ENCODE results near the gene LRP4.

LRP4 gene

GRCh38 chr11:46899501-46900025 lies 18.8 kb downstream of the LRP4 start:
- no peak for TF ChIP-seq CTCF (IDR thresholded peaks at IDR 0.05; ENCODE audit: extremely low read depth, missing control alignments)
- no peak for DNase-seq (ENCODE audit: low spot score)

GRCh38 chr11:46898396-46899095 lies 19.8 kb downstream of the LRP4 start:
- DNase-seq (ENCODE audit: low spot score) = no peak
- no peak for TF ChIP-seq CTCF (IDR thresholded peaks at IDR 0.05; ENCODE audit: extremely low read depth, missing control alignments)

- peak; percentile 15 for TF ChIP-seq CTCF (IDR thresholded peaks at IDR 0.05; ENCODE audit: extremely low read depth, missing control alignments)
- peak; percentile 63 for DNase-seq (ENCODE audit: low spot score)
Measured at GRCh38 chr11:46896719-46897406, 21.5 kb downstream of the LRP4 start.

- DNase-seq (ENCODE audit: low spot score) = no peak
- TF ChIP-seq CTCF (IDR thresholded peaks at IDR 0.05; ENCODE audit: extremely low read depth, missing control alignments) = no peak
Measured at GRCh38 chr11:46895821-46896220, 22.5 kb downstream of the LRP4 start.

- no peak for DNase-seq (ENCODE audit: low spot score)
- TF ChIP-seq CTCF (IDR thresholded peaks at IDR 0.05; ENCODE audit: extremely low read depth, missing control alignments) = no peak
Measured at GRCh38 chr11:46894961-46895360, 23.4 kb downstream of the LRP4 start.

GRCh38 chr11:46894506-46894905 lies 23.8 kb downstream of the LRP4 start:
- no peak for TF ChIP-seq CTCF (IDR thresholded peaks at IDR 0.05; ENCODE audit: extremely low read depth, missing control alignments)
- no peak for DNase-seq (ENCODE audit: low spot score)

- no peak for DNase-seq (ENCODE audit: low spot score)
- TF ChIP-seq CTCF (IDR thresholded peaks at IDR 0.05; ENCODE audit: extremely low read depth, missing control alignments) = no peak
Measured at GRCh38 chr11:46892838-46893237, 25.5 kb downstream of the LRP4 start.

Data from GM20000 (cell line).